ENCODE measurements around the gene SLC1A2. TPM values are rescaled to one million over a fixed set of nuclear protein-coding genes. Genes with fewer than 3 reads are reported as not detected.

Gene SLC1A2
- total RNA-seq, 4 donors from 2014 or later: 0.22 to 0.60 (median 0.41) TPM

GRCh38 chr11:35293699-35294098 is 125.7 kb downstream of the SLC1A2 start:
- Histone ChIP-seq H3K27ac (no peak overlapping the region), H3K4me3 (no peak overlapping the region), H3K4me1 (no peaks in the 10 kb centered on the region), H3K9me3 (no peaks in the 10 kb centered on the region), H3K27me3 (no peaks in the 10 kb centered on the region), H3K36me3 (no peaks in the 10 kb centered on the region)
- TF ChIP-seq EP300 (IDR thresholded peaks at IDR 0.05): no peak
- no peak for TF ChIP-seq POLR2A (IDR thresholded peaks at IDR 0.05)
- no peak for TF ChIP-seq CTCF (IDR thresholded peaks at IDR 0.05)
- WGBS, 2 donors: 92 to 94% methylated on average over 4 of the region's 4 CpGs
- DNase-seq (ENCODE audit: low spot score in 2 of 2): no peak

DNA sequence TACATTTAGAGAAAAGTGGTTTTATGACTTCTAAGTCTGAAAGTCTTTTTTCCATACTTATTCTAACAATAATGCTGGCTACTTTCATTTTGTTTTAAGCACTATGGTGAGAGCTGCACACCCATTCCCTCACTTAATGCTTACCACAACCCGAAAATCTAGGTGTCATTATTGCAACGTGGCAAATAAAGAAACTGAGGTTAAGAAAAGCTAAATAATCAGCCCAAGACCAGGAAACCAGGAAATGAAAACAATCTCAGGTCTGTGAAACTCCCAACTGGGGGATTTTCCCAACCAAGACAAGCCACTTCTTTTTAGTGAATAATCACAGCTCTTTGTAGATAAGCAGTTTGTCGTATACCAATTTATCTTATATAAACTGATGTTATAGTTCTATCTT is 126.3 kb downstream of the SLC1A2 start:
- Histone ChIP-seq H3K27ac (no peak overlapping the region), H3K4me1 (no peaks in the 10 kb centered on the region), H3K4me3 (no peak overlapping the region), H3K27me3 (no peaks in the 10 kb centered on the region), H3K36me3 (no peaks in the 10 kb centered on the region), H3K9me3 (no peaks in the 10 kb centered on the region)
- DNase-seq (ENCODE audit: low spot score in 2 of 2): no peak
- TF ChIP-seq CTCF (IDR thresholded peaks at IDR 0.05) (no peak), POLR2A (IDR thresholded peaks at IDR 0.05) (no peak), EP300 (IDR thresholded peaks at IDR 0.05) (no peak)
- WGBS, 2 donors: 67 to 69% methylated on average over 3 of the region's 3 CpGs

DNA sequence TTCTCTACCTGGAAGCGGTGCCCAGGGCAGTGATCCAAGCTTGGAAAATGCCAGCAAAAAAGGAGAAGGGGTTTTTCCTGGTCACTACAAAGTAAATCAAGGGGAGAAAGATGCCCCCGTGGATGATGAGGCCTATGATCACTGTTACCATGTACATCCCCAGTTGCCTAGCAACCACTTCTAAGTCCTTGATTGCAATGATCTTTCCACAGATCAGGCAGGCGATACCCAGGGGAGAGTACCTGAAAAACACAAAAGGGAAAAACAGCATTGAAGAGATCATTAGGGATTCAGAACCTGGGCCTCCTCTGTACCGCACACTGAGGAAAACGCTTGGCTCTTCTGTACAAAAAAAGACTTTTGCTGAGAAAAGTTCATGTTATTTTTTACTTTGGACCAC is 127.1 kb downstream of the SLC1A2 start:
- no peak for TF ChIP-seq CTCF (IDR thresholded peaks at IDR 0.05)
- no peak for TF ChIP-seq POLR2A (IDR thresholded peaks at IDR 0.05)
- no peak for TF ChIP-seq EP300 (IDR thresholded peaks at IDR 0.05)
- Histone ChIP-seq H3K36me3 (no peaks in the 10 kb centered on the region), H3K4me1 (no peaks in the 10 kb centered on the region), H3K27me3 (no peaks in the 10 kb centered on the region), H3K4me3 (no peak overlapping the region), H3K27ac (no peak overlapping the region), H3K9me3 (no peaks in the 10 kb centered on the region)
- DNase-seq (ENCODE audit: low spot score in 2 of 2): no peak
- 74 to 75% methylated on average over 5 of the region's 5 CpGs for WGBS, 2 donors

- Histone ChIP-seq H3K36me3 (no peaks in the 10 kb centered on the region), H3K27me3 (no peaks in the 10 kb centered on the region), H3K9me3 (no peaks in the 10 kb centered on the region), H3K27ac (no peak overlapping the region), H3K4me1 (no peaks in the 10 kb centered on the region), H3K4me3 (no peak overlapping the region)
- DNase-seq (ENCODE audit: low spot score in 2 of 2): no peak
- WGBS, 2 donors: 81 to 97% methylated on average over 3 of the region's 3 CpGs
- TF ChIP-seq CTCF (IDR thresholded peaks at IDR 0.05): no peak
- no peak for TF ChIP-seq EP300 (IDR thresholded peaks at IDR 0.05)
- no peak for TF ChIP-seq POLR2A (IDR thresholded peaks at IDR 0.05)
Measured at GRCh38 chr11:35290876-35291275, 128.5 kb downstream of the SLC1A2 start.

DNA sequence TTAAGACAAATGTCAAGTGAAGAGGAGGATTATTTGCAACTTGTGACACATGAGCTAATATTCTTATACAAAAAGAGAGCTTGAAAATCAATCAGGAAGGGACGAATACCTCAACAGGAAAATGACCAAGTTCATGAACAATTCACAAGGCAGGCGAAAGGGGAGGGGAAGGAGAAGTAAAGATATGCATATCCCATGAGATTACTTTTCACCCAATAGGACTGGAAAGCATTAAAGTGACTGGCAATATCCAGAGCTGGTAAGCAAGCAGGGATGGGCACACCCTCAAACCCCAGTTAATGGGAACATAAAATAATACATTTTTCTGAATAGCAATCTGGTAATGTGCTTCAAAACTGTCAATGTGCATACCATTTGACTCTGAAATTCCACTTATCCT is 129.5 kb downstream of the SLC1A2 start:
- H3K4me3 ChIP-seq: no peak overlapping the region
- WGBS, 2 donors: 68 to 74% methylated on average over 2 of the region's 2 CpGs
- H3K4me1 ChIP-seq: no peaks in the 10 kb centered on the region
- DNase-seq (ENCODE audit: low spot score in 2 of 2): no peak
- no peak for TF ChIP-seq POLR2A (IDR thresholded peaks at IDR 0.05)
- TF ChIP-seq CTCF (IDR thresholded peaks at IDR 0.05): no peak
- TF ChIP-seq EP300 (IDR thresholded peaks at IDR 0.05): no peak
- H3K27ac ChIP-seq: no peak overlapping the region
- no peaks in the 10 kb centered on the region for H3K9me3 ChIP-seq
- no peaks in the 10 kb centered on the region for H3K36me3 ChIP-seq
- no peaks in the 10 kb centered on the region for H3K27me3 ChIP-seq
